ENCODE data around the gene SAP30.

SAP30 gene

GRCh38 chr4:173403051-173403450 is 32.3 kb downstream of the SAP30 start:
- no peak for TF ChIP-seq ZFX (IDR thresholded peaks at IDR 0.05)
- TF ChIP-seq, protein P1, sequence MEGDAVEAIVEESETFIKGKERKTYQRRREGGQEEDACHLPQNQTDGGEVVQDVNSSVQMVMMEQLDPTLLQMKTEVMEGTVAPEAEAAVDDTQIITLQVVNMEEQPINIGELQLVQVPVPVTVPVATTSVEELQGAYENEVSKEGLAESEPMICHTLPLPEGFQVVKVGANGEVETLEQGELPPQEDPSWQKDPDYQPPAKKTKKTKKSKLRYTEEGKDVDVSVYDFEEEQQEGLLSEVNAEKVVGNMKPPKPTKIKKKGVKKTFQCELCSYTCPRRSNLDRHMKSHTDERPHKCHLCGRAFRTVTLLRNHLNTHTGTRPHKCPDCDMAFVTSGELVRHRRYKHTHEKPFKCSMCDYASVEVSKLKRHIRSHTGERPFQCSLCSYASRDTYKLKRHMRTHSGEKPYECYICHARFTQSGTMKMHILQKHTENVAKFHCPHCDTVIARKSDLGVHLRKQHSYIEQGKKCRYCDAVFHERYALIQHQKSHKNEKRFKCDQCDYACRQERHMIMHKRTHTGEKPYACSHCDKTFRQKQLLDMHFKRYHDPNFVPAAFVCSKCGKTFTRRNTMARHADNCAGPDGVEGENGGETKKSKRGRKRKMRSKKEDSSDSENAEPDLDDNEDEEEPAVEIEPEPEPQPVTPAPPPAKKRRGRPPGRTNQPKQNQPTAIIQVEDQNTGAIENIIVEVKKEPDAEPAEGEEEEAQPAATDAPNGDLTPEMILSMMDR (conservative IDR thresholded peaks at IDR 0.05) = no peak
- H3K27ac ChIP-seq = no peak overlapping the region

DNA sequence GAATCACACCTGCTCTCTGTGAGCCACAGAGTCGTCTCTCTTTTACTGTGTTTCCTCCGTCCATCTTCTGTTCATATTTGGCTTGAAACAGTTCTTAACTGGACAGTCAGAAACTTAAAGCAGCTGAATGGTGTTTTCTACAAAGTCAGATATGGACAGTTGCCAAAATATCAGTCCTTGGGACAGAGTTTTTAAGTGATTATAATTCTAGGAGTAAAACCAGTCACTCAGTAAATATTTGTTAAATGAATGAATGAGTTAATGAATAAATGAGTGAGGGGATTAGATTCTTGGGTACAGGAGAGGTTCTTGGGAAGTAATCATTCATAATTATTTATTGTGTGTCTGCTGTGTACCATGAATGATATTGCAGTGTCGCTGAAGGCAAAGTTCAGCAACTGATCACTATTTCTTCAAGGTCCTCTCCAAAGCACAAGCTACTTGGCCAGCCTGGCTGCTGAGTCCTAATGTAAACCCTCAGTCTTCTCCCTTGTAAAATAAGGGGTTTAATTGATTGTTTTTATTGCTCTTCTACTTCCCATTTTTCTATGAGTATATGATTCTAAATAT is 33.6 kb downstream of the SAP30 start:
- no peak overlapping the region for H3K27ac ChIP-seq
- TF ChIP-seq, protein P1 (conservative IDR thresholded peaks at IDR 0.05) = no peak
- no peak for TF ChIP-seq ZFX (IDR thresholded peaks at IDR 0.05)

GRCh38 chr4:173405840-173406606 is 35.3 kb downstream of the SAP30 start:
- TF ChIP-seq, protein P1 (conservative IDR thresholded peaks at IDR 0.05) = no peak
- no peak for TF ChIP-seq ZFX (IDR thresholded peaks at IDR 0.05)
- H3K27ac ChIP-seq = no peak overlapping the region

- TF ChIP-seq ZFX (IDR thresholded peaks at IDR 0.05) = no peak
- TF ChIP-seq, protein P1 (conservative IDR thresholded peaks at IDR 0.05) = no peak
- H3K27ac ChIP-seq = no peak overlapping the region
These were observed 39.3 kb downstream of the SAP30 start for GRCh38 chr4:173410079-173410478.

- no peak overlapping the region for H3K27ac ChIP-seq
- TF ChIP-seq, protein P1 (conservative IDR thresholded peaks at IDR 0.05) = no peak
- TF ChIP-seq ZFX (IDR thresholded peaks at IDR 0.05) = no peak
These were observed 40.4 kb downstream of the SAP30 start for GRCh38 chr4:173411106-173411693.

- no peak overlapping the region for H3K27ac ChIP-seq
- TF ChIP-seq ZFX (IDR thresholded peaks at IDR 0.05) = no peak
- TF ChIP-seq, protein P1 (conservative IDR thresholded peaks at IDR 0.05) = no peak
These were observed 42.3 kb downstream of the SAP30 start for GRCh38 chr4:173413036-173413435.

- TF ChIP-seq, protein P1 (conservative IDR thresholded peaks at IDR 0.05) = no peak
- no peak for TF ChIP-seq ZFX (IDR thresholded peaks at IDR 0.05)
- H3K27ac ChIP-seq = no peak overlapping the region
These were observed 43.7 kb downstream of the SAP30 start for GRCh38 chr4:173414456-173414855.
